Measurements from ENCODE around the gene UBE2D2. TPM values are rescaled to one million over a fixed set of nuclear protein-coding genes. Genes with fewer than 3 reads are reported as not detected.

Gene UBE2D2
- total and polyA plus RNA-seq, 10 of the 15 experiments (the other 5 are each of a cell fraction or from before 2014, with no cell fraction given), result 58.6 to 245 (median 128) TPM

- TF ChIP-seq, protein P1, sequence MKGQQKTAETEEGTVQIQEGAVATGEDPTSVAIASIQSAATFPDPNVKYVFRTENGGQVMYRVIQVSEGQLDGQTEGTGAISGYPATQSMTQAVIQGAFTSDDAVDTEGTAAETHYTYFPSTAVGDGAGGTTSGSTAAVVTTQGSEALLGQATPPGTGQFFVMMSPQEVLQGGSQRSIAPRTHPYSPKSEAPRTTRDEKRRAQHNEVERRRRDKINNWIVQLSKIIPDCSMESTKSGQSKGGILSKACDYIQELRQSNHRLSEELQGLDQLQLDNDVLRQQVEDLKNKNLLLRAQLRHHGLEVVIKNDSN (IDR thresholded peaks at IDR 0.05; ENCODE audit: borderline replicate concordance, extremely low read length, insufficient read depth, low read depth, low read length), result no peak
- TF ChIP-seq ZBED1 (IDR thresholded peaks at IDR 0.05; ENCODE audit: borderline replicate concordance) (no peak), MTA3 (IDR thresholded peaks at IDR 0.05; ENCODE audit: borderline replicate concordance, low read length) (no peak), MXI1 (IDR thresholded peaks at IDR 0.05; ENCODE audit: low read depth, low read length) (peak; percentile 77; the same call in 1 of the 2 replicates), JUNB (IDR thresholded peaks at IDR 0.05) (no peak), MYC (IDR thresholded peaks at IDR 0.05; ENCODE audit: insufficient read depth, insufficient read length, insufficient replicate concordance, low read length, severe bottlenecking) (no peak), EZH2 (IDR thresholded peaks at IDR 0.05; ENCODE audit: borderline replicate concordance, control insufficient read depth, low read depth, low read length) (no peak), RAD51 (IDR thresholded peaks at IDR 0.05) (no peak), TARDBP (IDR thresholded peaks at IDR 0.05; ENCODE audit: borderline replicate concordance) (no peak), ATF7 (IDR thresholded peaks at IDR 0.05; ENCODE audit: low read depth) (peak; percentile 95), RFX5 (IDR thresholded peaks at IDR 0.05; ENCODE audit: low read depth, low read length) (no peak), BCL11A (IDR thresholded peaks at IDR 0.05; ENCODE audit: low read depth, low read length) (peak; percentile 18; the same call in 1 of the 2 replicates), ASH2L (IDR thresholded peaks at IDR 0.05; ENCODE audit: borderline replicate concordance, low read depth) (no peak), HCFC1 (IDR thresholded peaks at IDR 0.05; ENCODE audit: low read length) (0 out of 2 replicates have a peak, but pooled peaks have one; percentile 57)
- TF ChIP-seq, protein P2, sequence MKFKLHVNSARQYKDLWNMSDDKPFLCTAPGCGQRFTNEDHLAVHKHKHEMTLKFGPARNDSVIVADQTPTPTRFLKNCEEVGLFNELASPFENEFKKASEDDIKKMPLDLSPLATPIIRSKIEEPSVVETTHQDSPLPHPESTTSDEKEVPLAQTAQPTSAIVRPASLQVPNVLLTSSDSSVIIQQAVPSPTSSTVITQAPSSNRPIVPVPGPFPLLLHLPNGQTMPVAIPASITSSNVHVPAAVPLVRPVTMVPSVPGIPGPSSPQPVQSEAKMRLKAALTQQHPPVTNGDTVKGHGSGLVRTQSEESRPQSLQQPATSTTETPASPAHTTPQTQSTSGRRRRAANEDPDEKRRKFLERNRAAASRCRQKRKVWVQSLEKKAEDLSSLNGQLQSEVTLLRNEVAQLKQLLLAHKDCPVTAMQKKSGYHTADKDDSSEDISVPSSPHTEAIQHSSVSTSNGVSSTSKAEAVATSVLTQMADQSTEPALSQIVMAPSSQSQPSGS (IDR thresholded peaks at IDR 0.05; ENCODE audit: low read length), result peak; percentile 95
- TF ChIP-seq, protein P3, sequence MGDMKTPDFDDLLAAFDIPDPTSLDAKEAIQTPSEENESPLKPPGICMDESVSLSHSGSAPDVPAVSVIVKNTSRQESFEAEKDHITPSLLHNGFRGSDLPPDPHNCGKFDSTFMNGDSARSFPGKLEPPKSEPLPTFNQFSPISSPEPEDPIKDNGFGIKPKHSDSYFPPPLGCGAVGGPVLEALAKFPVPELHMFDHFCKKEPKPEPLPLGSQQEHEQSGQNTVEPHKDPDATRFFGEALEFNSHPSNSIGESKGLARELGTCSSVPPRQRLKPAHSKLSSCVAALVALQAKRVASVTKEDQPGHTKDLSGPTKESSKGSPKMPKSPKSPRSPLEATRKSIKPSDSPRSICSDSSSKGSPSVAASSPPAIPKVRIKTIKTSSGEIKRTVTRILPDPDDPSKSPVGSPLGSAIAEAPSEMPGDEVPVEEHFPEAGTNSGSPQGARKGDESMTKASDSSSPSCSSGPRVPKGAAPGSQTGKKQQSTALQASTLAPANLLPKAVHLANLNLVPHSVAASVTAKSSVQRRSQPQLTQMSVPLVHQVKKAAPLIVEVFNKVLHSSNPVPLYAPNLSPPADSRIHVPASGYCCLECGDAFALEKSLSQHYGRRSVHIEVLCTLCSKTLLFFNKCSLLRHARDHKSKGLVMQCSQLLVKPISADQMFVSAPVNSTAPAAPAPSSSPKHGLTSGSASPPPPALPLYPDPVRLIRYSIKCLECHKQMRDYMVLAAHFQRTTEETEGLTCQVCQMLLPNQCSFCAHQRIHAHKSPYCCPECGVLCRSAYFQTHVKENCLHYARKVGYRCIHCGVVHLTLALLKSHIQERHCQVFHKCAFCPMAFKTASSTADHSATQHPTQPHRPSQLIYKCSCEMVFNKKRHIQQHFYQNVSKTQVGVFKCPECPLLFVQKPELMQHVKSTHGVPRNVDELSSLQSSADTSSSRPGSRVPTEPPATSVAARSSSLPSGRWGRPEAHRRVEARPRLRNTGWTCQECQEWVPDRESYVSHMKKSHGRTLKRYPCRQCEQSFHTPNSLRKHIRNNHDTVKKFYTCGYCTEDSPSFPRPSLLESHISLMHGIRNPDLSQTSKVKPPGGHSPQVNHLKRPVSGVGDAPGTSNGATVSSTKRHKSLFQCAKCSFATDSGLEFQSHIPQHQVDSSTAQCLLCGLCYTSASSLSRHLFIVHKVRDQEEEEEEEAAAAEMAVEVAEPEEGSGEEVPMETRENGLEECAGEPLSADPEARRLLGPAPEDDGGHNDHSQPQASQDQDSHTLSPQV (IDR thresholded peaks at IDR 0.05), result peak; percentile 83; the same call in 1 of the 2 replicates
- TF ChIP-seq, protein P4, sequence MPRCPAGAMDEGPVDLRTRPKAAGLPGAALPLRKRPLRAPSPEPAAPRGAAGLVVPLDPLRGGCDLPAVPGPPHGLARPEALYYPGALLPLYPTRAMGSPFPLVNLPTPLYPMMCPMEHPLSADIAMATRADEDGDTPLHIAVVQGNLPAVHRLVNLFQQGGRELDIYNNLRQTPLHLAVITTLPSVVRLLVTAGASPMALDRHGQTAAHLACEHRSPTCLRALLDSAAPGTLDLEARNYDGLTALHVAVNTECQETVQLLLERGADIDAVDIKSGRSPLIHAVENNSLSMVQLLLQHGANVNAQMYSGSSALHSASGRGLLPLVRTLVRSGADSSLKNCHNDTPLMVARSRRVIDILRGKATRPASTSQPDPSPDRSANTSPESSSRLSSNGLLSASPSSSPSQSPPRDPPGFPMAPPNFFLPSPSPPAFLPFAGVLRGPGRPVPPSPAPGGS (IDR thresholded peaks at IDR 0.05; ENCODE audit: borderline replicate concordance, insufficient read depth, low read depth, low read length, poor library complexity, severe bottlenecking), result no peak
Measured at GRCh38 chr5:139517683-139518564, 43.2 kb upstream of the UBE2D2 start (continued).
